HL-60 (cell line): Measurements from ENCODE around the gene WDR49.

Source experiments
- CTCF ChIP-seq: IDR thresholded peaks from one replicate; pipeline ENCODE4 v1.5.1; 2011; ENCODE audit warnings: low read length, control low read depth, inconsistent platforms; ENCODE audit not compliant: insufficient read depth
- POLR2AphosphoS5 ChIP-seq: IDR thresholded peaks from 2 replicates; pipeline ENCODE4 v1.6.1; 2012; ENCODE audit warnings: low read depth
- SPI1 ChIP-seq: IDR thresholded peaks from 2 replicates; pipeline ENCODE4 v1.6.1; 2012; ENCODE audit warnings: low read depth, mild to moderate bottlenecking, borderline replicate concordance
- TF ChIP-seq, protein P1 (sequence below): IDR thresholded peaks from 2 replicates; pipeline ENCODE4 v1.6.1; 2012; ENCODE audit warnings: low read depth; ENCODE audit not compliant: insufficient replicate concordance

DNA sequence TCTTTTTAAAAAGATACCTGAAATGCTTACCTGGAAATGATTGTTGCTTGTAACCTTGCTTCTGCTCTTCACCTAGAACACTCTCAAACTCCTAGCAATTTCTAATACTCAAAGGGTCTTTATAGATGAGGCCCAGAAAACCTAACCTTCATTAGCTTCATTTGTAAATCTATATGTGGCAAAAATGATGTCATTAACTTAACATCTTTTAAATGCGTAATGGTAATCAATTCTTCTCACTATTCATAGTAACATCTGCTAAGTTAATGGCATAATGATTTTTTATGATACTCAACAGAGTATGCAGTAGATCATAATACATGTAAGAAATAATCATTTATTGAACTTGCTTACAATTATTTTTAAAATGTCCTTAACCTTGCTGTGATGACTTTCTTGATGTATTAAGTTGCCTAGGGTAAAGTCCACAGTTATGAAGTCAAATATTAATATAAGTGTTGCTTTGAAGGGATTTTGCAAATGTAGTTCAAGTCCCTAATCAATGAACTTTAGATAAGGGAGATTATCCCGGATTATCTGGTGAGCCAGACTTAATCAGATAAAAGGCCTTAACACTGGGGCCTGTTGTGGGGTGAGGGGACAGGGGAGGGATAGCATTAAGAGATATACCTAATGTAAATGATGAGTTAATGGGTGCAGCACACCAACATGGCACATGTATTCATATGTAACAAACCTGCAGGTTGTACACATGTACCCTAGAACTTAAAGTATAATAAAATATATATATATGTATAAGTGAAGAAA lies 169.8 kb downstream of the WDR49 start:
- no peak for TF ChIP-seq CTCF
- no peak for TF ChIP-seq POLR2AphosphoS5
- no peak for TF ChIP-seq SPI1
- TF ChIP-seq, protein P1, sequence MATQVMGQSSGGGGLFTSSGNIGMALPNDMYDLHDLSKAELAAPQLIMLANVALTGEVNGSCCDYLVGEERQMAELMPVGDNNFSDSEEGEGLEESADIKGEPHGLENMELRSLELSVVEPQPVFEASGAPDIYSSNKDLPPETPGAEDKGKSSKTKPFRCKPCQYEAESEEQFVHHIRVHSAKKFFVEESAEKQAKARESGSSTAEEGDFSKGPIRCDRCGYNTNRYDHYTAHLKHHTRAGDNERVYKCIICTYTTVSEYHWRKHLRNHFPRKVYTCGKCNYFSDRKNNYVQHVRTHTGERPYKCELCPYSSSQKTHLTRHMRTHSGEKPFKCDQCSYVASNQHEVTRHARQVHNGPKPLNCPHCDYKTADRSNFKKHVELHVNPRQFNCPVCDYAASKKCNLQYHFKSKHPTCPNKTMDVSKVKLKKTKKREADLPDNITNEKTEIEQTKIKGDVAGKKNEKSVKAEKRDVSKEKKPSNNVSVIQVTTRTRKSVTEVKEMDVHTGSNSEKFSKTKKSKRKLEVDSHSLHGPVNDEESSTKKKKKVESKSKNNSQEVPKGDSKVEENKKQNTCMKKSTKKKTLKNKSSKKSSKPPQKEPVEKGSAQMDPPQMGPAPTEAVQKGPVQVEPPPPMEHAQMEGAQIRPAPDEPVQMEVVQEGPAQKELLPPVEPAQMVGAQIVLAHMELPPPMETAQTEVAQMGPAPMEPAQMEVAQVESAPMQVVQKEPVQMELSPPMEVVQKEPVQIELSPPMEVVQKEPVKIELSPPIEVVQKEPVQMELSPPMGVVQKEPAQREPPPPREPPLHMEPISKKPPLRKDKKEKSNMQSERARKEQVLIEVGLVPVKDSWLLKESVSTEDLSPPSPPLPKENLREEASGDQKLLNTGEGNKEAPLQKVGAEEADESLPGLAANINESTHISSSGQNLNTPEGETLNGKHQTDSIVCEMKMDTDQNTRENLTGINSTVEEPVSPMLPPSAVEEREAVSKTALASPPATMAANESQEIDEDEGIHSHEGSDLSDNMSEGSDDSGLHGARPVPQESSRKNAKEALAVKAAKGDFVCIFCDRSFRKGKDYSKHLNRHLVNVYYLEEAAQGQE, result no peak
